IMR-90 (cell line): ENCODE results near the gene FGF3.

Source experiments
- BHLHE40 ChIP-seq: fragments of 150-350 bp; IDR thresholded peaks from 2 replicates; pipeline ENCODE4 v1.6.1; 2016; ENCODE audit warnings: mild to moderate bottlenecking, low read depth, low read length
- CEBPB ChIP-seq: IDR thresholded peaks from 2 replicates; pipeline ENCODE4 v1.6.1; 2012; ENCODE audit warnings: low read depth, low read length, improper control_type of control experiment
- FOS ChIP-seq: fragments of 150-350 bp; IDR thresholded peaks from 2 replicates; pipeline ENCODE4 v1.6.1; 2016; ENCODE audit warnings: low read depth, low read length
- MAFK ChIP-seq: IDR thresholded peaks from 2 replicates; pipeline ENCODE4 v1.6.1; 2012; ENCODE audit warnings: low read depth, low read length, improper control_type of control experiment
- MAZ ChIP-seq: IDR thresholded peaks from 2 replicates; pipeline ENCODE4 v1.6.1; 2012; ENCODE audit warnings: low read depth, mild to moderate bottlenecking, low read length, improper control_type of control experiment, moderate library complexity, borderline replicate concordance
- NFE2L2 ChIP-seq: fragments of 150-350 bp; IDR thresholded peaks from 2 replicates; pipeline ENCODE4 v1.6.1; 2016; ENCODE audit warnings: low read depth, mild to moderate bottlenecking, low read length
- POLR2A ChIP-seq: IDR thresholded peaks from 2 replicates; pipeline ENCODE4 v1.6.1; 2012; ENCODE audit warnings: mild to moderate bottlenecking, low read depth, low read length
- RAD21 ChIP-seq: IDR thresholded peaks from 2 replicates; pipeline ENCODE4 v1.6.1; 2012; ENCODE audit warnings: low read length, improper control_type of control experiment
- RCOR1 ChIP-seq: IDR thresholded peaks from 2 replicates; pipeline ENCODE4 v1.6.1; 2012; ENCODE audit warnings: mild to moderate bottlenecking, low read length, improper control_type of control experiment; ENCODE audit not compliant: insufficient replicate concordance
- RFX5 ChIP-seq: IDR thresholded peaks from 2 replicates; pipeline ENCODE4 v1.8.0; 2012; ENCODE audit warnings: low read depth, mild to moderate bottlenecking, low read length, moderate library complexity
- SMC3 ChIP-seq: fragments of 150-350 bp; IDR thresholded peaks from 2 replicates; pipeline ENCODE4 v1.6.1; 2016; ENCODE audit warnings: low read depth, mild to moderate bottlenecking, antibody characterized with exemption, low read length, moderate library complexity
- TF ChIP-seq, protein P1 (sequence below): conservative IDR thresholded peaks from 2 replicates; pipeline ENCODE4 v1.5.1; 2012; ENCODE audit warnings: mild to moderate bottlenecking, low read depth, low read length, improper control_type of control experiment
- TF ChIP-seq, protein P2 (sequence below): fragments of 150-350 bp; IDR thresholded peaks from 2 replicates; pipeline ENCODE4 v1.6.1; 2017; ENCODE audit warnings: mild to moderate bottlenecking, antibody characterized with exemption, low read length, low read depth

DNA sequence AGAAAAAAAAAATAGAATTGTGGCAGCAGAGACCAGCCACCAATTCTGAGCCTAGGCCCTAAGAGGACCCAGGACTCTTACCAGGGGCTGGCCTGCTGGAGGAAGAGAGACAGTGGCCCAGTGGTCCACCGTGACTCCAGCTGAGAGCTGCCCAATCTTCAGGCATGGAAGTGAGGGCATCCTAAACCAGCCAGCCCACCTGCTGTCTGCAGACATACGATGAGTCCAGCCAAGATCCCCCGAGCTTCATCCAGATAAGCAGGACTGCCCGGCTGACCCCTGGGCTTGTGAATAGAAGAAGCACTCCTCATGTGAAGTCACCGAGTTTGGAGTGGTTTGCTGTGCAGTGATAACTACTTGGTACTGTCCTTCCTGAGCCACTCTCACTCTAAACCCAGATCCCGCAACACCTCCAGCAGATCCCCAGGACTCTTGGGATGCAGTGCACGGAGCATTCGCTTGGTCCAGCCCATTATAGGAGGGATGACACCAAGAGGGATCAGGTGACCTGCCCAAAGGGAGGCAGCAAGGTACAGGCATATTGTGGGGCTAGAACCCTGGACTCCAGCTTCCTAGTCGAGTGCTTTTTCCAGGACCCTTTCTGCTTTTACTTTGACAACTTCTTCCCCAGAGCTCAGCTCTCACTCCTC lies 41.7 kb upstream of the FGF3 start:
- TF ChIP-seq, protein P1, sequence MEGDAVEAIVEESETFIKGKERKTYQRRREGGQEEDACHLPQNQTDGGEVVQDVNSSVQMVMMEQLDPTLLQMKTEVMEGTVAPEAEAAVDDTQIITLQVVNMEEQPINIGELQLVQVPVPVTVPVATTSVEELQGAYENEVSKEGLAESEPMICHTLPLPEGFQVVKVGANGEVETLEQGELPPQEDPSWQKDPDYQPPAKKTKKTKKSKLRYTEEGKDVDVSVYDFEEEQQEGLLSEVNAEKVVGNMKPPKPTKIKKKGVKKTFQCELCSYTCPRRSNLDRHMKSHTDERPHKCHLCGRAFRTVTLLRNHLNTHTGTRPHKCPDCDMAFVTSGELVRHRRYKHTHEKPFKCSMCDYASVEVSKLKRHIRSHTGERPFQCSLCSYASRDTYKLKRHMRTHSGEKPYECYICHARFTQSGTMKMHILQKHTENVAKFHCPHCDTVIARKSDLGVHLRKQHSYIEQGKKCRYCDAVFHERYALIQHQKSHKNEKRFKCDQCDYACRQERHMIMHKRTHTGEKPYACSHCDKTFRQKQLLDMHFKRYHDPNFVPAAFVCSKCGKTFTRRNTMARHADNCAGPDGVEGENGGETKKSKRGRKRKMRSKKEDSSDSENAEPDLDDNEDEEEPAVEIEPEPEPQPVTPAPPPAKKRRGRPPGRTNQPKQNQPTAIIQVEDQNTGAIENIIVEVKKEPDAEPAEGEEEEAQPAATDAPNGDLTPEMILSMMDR: no peak
- TF ChIP-seq POLR2A: no peak
- no peak for TF ChIP-seq RAD21
- no peak for TF ChIP-seq RFX5
- TF ChIP-seq NFE2L2: no peak
- no peak for TF ChIP-seq RCOR1
- TF ChIP-seq, protein P2, sequence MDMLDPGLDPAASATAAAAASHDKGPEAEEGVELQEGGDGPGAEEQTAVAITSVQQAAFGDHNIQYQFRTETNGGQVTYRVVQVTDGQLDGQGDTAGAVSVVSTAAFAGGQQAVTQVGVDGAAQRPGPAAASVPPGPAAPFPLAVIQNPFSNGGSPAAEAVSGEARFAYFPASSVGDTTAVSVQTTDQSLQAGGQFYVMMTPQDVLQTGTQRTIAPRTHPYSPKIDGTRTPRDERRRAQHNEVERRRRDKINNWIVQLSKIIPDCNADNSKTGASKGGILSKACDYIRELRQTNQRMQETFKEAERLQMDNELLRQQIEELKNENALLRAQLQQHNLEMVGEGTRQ: no peak
- TF ChIP-seq MAZ: no peak
- no peak for TF ChIP-seq BHLHE40
- TF ChIP-seq CEBPB: no peak
- TF ChIP-seq FOS: no peak
- no peak for TF ChIP-seq MAFK
- no peak for TF ChIP-seq SMC3
